Kidney capillary endothelial cell (primary cell): ENCODE measurements around the gene SLC2A14.
"Not testable (repeated sequence)": the region's sequence is repeated elsewhere in the genome, so short reads cannot be mapped to it uniquely, and the experiment has no call there.

Experiments
- DNase-seq: peaks from one replicate; pipeline ENCODE4 v3.0.0-alpha.2; 2018; ENCODE audit warnings: low spot score

The SLC2A14 gene

GRCh38 chr12:7833831-7834230, 38.9 kb downstream of the SLC2A14 start:
- no peak for DNase-seq

DNA sequence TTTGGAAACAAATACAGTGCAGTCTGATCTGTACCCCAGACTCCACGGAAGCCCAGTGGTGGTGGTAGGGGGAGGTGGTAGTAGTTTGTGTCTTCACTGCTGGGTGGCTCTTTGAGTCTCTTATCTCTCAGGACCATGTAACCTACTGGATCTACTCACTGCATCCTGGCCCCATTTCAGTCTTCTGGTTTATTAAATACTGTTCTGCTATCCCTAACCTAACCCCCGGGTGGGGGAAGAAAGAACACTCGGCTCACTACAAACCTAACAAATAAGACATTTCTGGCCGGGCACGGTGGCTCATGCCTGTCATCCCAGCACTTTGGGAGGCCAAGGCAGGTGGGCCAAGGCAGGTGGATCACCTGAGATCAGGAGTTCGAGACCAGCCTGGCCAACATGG, 39.5 kb downstream of the SLC2A14 start:
- DNase-seq: not testable (repeated sequence)

- peak; percentile 71 for DNase-seq
These were observed 40.5 kb downstream of the SLC2A14 start for GRCh38 chr12:7832059-7832696.

DNA sequence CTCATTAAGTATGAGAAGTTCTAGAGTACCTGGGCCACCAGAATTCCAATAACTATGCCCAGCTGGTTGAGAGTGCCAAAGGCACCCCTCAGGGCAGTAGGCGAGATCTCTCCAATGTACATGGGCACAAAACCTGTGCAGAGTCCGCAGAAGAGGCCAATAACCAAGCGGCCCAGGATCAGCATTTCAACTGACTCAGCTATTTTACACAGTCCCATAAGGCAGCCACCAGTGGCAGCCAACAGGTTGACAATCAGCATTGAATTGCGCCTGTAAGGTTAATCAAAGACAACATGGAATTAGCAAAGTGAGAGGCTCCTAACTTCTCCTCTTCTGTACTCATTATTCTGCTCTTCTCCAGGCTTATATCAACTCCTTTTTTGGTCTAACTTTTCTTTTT, 43.0 kb downstream of the SLC2A14 start:
- DNase-seq: not testable (repeated sequence)

- not testable (repeated sequence) for DNase-seq
These were observed 47.0 kb downstream of the SLC2A14 start for GRCh38 chr12:7825754-7826153.

DNA sequence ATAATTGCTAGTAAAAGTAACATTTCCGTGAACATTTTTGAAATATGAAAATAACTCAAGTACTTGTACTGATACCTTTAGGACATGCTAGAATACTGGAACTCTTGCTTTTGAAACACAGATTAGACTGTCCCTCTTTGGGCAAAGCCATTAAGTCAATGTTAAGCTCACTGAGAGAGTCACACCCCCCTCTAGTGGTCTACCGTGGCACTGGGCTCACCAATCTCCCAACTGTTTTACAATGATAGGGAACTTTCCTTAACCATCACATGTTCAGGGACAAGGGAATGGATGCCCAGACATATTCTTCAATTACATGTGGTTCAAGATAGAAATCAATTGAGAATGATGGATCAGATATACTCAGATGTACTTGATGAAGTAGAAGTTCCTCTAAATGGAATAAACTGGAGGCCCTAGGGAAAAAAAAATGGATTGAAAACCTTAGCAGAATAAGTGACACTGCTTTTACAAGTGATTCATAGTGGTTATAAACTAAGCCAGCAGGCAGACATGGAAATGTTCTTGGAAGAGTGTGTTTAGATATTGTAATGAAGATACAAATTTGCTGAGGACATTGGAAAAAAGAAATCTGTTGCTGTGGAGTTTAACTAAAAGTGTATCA, 65.7 kb downstream of the SLC2A14 start:
- DNase-seq: peak; percentile 52

DNA sequence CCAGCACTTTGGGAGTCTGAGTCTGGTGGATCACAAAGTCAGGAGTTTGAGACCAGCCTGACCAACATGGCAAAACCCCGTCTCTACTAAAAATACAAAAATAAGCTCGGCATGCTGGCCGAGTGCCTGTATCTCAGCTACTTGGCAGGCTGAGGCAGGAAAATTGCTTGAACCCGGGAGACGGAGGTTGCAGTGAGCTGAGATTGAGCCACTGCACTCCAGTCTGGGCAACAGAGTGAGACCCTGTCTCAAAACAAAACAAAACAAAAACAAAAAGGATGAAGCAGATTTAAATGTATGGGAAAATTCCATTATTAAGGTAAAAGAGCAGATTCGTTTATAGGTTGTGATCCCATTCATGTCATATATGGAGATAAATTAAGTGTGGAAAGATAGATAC, 66.4 kb downstream of the SLC2A14 start:
- not testable (repeated sequence) for DNase-seq

DNA sequence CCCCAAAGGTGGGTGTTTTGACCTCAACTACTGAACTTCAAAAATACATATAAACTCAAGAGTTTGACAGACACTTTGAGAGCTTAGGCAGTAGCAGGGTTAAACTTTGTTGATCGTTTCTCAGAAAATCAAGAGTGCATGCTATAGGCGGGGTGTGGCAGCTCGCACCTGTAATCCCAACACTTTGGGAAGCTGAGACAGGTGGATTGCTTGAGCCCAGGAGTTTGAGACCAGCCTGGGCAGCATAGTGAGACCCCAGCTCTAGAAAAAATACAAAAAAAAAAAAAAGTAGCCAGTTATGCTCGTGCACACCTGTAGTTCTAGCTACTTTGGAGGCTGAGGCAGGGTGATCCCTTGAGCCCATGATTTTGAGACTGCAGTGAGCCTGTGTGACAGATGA, 71.3 kb downstream of the SLC2A14 start:
- no peak for DNase-seq

- DNase-seq: not testable (repeated sequence)
These were observed 73.9 kb downstream of the SLC2A14 start for GRCh38 chr12:7798750-7799308.

GRCh38 chr12:7797698-7798398, 74.9 kb downstream of the SLC2A14 start:
- no peak for DNase-seq

DNA sequence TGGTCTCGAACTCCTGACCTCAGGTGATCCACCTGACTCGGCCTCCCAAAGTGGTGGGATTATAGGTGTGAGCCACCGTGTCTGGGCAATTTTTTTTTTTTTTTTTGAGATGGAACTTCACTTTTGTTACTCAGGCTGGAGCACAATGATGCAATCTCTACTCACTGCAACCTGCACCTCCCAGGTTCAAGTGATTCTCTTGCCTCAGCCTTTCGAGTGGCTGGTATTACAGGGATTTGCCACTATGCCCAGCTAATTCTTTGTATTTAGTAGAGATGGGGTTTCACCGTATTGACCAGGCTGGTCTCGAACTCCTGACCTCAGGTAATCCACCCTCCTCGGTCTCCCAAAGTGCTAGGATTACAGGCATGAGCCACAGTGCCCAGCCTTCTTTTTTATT, 75.4 kb downstream of the SLC2A14 start:
- DNase-seq: not testable (repeated sequence)

DNA sequence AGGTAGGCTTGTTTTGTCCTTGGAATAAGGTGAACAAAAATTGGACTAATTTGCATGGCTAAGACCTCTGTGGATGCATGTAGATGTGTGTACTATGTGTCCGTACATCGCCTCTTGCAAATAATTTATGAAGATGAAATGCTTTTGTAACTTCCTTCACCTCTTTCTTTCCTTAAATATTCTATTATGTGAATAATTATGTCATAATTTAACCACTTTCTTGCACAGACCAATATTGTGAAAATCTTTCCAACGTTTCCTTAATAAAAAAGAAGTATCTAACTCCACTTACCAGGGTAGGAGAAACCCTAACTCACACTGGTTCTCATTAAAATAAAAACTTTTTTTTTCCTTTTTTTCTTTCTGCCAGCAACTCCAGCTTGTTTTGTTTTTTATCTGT, 79.5 kb downstream of the SLC2A14 start:
- no peak for DNase-seq

GRCh38 chr12:7788884-7789528, 83.7 kb downstream of the SLC2A14 start, which contains the start of gene NANOG:
Gene NANOG, plus strand, starts transcription at chr12:7789402. Its CDS starts 213 bp downstream, at chr12:7789615.
- DNase-seq: not testable (repeated sequence)

- no peak for DNase-seq
These were observed 84.4 kb downstream of the SLC2A14 start for GRCh38 chr12:7788294-7788660.

GRCh38 chr12:7787574-7788293, 85.0 kb downstream of the SLC2A14 start:
- no peak for DNase-seq

DNA sequence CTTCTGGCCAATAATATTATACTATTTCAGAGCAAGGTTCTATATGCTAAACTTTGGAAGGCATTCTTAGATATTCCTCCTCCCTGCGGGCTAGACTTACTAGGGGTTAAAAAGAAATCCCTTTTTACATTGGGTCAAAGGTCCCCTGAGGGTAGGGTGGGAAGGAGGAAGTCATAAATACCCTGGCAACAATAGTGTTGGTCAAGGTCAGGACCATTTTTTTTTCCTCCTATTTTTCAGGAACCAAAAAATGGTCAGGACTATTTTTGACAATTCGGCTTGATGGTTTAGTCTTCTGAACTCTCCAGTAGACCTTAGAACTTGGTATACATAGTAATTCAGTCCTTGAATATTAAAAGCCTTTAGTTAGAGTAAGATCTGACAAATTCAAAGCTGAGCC, 88.0 kb downstream of the SLC2A14 start:
- DNase-seq: no peak

DNA sequence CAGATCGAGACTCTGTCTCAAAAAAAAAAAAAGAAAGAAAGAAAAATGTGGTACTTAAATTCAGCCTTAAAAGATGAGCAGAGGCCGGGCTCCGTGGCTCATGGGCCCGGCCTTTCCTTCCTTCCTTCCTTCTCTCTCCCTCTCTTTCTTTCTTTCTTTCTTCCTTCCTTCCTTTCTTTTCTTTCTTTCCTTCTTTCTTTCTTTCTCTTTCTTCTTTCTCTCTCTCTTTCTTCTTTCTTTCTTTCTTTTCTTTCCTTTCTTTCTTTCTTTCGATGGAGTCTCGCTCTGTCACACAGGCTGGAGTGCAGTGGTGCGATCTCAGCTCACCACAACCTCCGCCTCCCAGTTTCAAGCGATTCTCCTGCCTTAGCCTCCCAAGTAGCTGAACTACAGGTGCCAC, 89.3 kb downstream of the SLC2A14 start:
- DNase-seq: not testable (repeated sequence)

- no peak for DNase-seq
These were observed 90.7 kb downstream of the SLC2A14 start for GRCh38 chr12:7782055-7782454.

GRCh38 chr12:7781274-7781673, 91.4 kb downstream of the SLC2A14 start:
- DNase-seq: no peak

- DNase-seq: no peak
These were observed 102.7 kb downstream of the SLC2A14 start for GRCh38 chr12:7769999-7770398.
